Memory B cell (primary cell): Measurements from ENCODE around the gene GALNTL6.
"Not testable (repeated sequence)": the region's sequence is repeated elsewhere in the genome, so short reads cannot be mapped to it uniquely, and the experiment has no call there.

Experiments used
- ATAC-seq: fragments of 150-1000 bp; cut with Tn5 transposase; 2 replicates; pipeline ENCODE4 v1.10.0; 2021; ENCODE audit warnings: low read depth, mild to moderate bottlenecking, moderate library complexity
- DNase-seq, 2 donors: peaks; one replicate each; pipeline ENCODE4 v3.0.0; 2022; ENCODE audit warnings: low spot score in 2 of 2
- H3K27ac Mint-ChIP-seq: one replicate; pipeline ENCODE4 v1.8.0; 2022; ENCODE audit warnings: mild to moderate bottlenecking, moderate library complexity, mixed read lengths
- H3K27me3 Mint-ChIP-seq: one replicate; pipeline ENCODE4 v1.8.0; 2022; ENCODE audit warnings: mixed read lengths
- H3K36me3 Mint-ChIP-seq: one replicate; pipeline ENCODE4 v1.8.0; 2022; ENCODE audit warnings: mild to moderate bottlenecking, mixed read lengths
- H3K4me1 Mint-ChIP-seq: one replicate; pipeline ENCODE4 v1.8.0; 2022; ENCODE audit warnings: mixed read lengths
- H3K4me3 Mint-ChIP-seq: one replicate; pipeline ENCODE4 v1.8.0; 2022; ENCODE audit warnings: mild to moderate bottlenecking, moderate library complexity, mixed read lengths
- H3K9me3 Mint-ChIP-seq: one replicate; pipeline ENCODE4 v1.8.0; 2022; ENCODE audit warnings: mixed read lengths

Gene GALNTL6

GRCh38 chr4:172709376-172709775, 896.2 kb downstream of the GALNTL6 start:
- Mint-ChIP-seq H3K27me3 (no peaks in the 10 kb centered on the region), H3K4me3 (no peak overlapping the region), H3K9me3 (peaks cover 13% of the 10 kb centered on the region), H3K4me1 (no peaks in the 10 kb centered on the region), H3K27ac (no peak overlapping the region), H3K36me3 (no peaks in the 10 kb centered on the region)
- ATAC-seq (no peak), DNase-seq (no peak)

GRCh38 chr4:172716291-172716690, 903.1 kb downstream of the GALNTL6 start:
- Mint-ChIP-seq H3K9me3 (peaks cover 3% of the 10 kb centered on the region), H3K4me1 (no peaks in the 10 kb centered on the region), H3K4me3 (no peak overlapping the region), H3K27ac (no peak overlapping the region), H3K27me3 (no peaks in the 10 kb centered on the region), H3K36me3 (no peaks in the 10 kb centered on the region)
- no peak for ATAC-seq
- DNase-seq = no peak

- Mint-ChIP-seq H3K9me3 (peaks cover 3% of the 10 kb centered on the region), H3K27ac (no peak overlapping the region), H3K4me1 (no peaks in the 10 kb centered on the region), H3K4me3 (no peak overlapping the region), H3K36me3 (no peaks in the 10 kb centered on the region), H3K27me3 (no peaks in the 10 kb centered on the region)
- ATAC-seq = no peak
- no peak for DNase-seq
These were observed 908.5 kb downstream of the GALNTL6 start for GRCh38 chr4:172721659-172722058.

- no peak for ATAC-seq
- H3K27me3 Mint-ChIP-seq = no peaks in the 10 kb centered on the region
- peaks cover 2% of the 10 kb centered on the region for H3K9me3 Mint-ChIP-seq
- H3K36me3 Mint-ChIP-seq = no peaks in the 10 kb centered on the region
- no peak overlapping the region for H3K4me3 Mint-ChIP-seq
- no peaks in the 10 kb centered on the region for H3K4me1 Mint-ChIP-seq
- no peak overlapping the region for H3K27ac Mint-ChIP-seq
- DNase-seq = no peak
These were observed 912.4 kb downstream of the GALNTL6 start for GRCh38 chr4:172725581-172725980.

GRCh38 chr4:172726001-172726423, 912.8 kb downstream of the GALNTL6 start:
- no peak overlapping the region for H3K27ac Mint-ChIP-seq
- ATAC-seq (no peak), DNase-seq (no peak)
- H3K4me1 Mint-ChIP-seq = no peaks in the 10 kb centered on the region
- H3K4me3 Mint-ChIP-seq = no peak overlapping the region
- H3K9me3 Mint-ChIP-seq = peaks cover 2% of the 10 kb centered on the region
- H3K27me3 Mint-ChIP-seq = no peaks in the 10 kb centered on the region
- no peaks in the 10 kb centered on the region for H3K36me3 Mint-ChIP-seq

- Mint-ChIP-seq H3K4me3 (no peak overlapping the region), H3K4me1 (no peaks in the 10 kb centered on the region), H3K36me3 (no peaks in the 10 kb centered on the region), H3K9me3 (peaks cover 11% of the 10 kb centered on the region), H3K27me3 (no peaks in the 10 kb centered on the region), H3K27ac (no peak overlapping the region)
- DNase-seq = no peak
- no peak for ATAC-seq
These were observed 914.4 kb downstream of the GALNTL6 start for GRCh38 chr4:172727631-172728030.

- H3K9me3 Mint-ChIP-seq = peaks cover 28% of the 10 kb centered on the region
- DNase-seq, H3K4me3 Mint-ChIP-seq, H3K36me3 Mint-ChIP-seq, ATAC-seq, H3K4me1 Mint-ChIP-seq, H3K27ac Mint-ChIP-seq, H3K27me3 Mint-ChIP-seq: not testable (repeated sequence)
These were observed 920.4 kb downstream of the GALNTL6 start for GRCh38 chr4:172733645-172734044.

- H3K36me3 Mint-ChIP-seq = no peaks in the 10 kb centered on the region
- ATAC-seq (no peak), DNase-seq (no peak)
- H3K27me3 Mint-ChIP-seq = no peaks in the 10 kb centered on the region
- H3K27ac Mint-ChIP-seq = no peak overlapping the region
- no peaks in the 10 kb centered on the region for H3K4me1 Mint-ChIP-seq
- peaks cover 30% of the 10 kb centered on the region for H3K9me3 Mint-ChIP-seq
- H3K4me3 Mint-ChIP-seq = no peak overlapping the region
These were observed 921.4 kb downstream of the GALNTL6 start for GRCh38 chr4:172734555-172734954.

GRCh38 chr4:172736046-172736445, 922.8 kb downstream of the GALNTL6 start:
- H3K4me3 Mint-ChIP-seq = no peak overlapping the region
- DNase-seq = no peak
- no peak overlapping the region for H3K27ac Mint-ChIP-seq
- no peaks in the 10 kb centered on the region for H3K36me3 Mint-ChIP-seq
- no peaks in the 10 kb centered on the region for H3K27me3 Mint-ChIP-seq
- no peaks in the 10 kb centered on the region for H3K4me1 Mint-ChIP-seq
- peaks cover 31% of the 10 kb centered on the region for H3K9me3 Mint-ChIP-seq
- ATAC-seq = no peak

GRCh38 chr4:172740434-172740833, 927.2 kb downstream of the GALNTL6 start:
- DNase-seq (no peak), ATAC-seq (no peak)
- H3K36me3 Mint-ChIP-seq = no peaks in the 10 kb centered on the region
- H3K27me3 Mint-ChIP-seq = no peaks in the 10 kb centered on the region
- H3K4me1 Mint-ChIP-seq = no peaks in the 10 kb centered on the region
- no peak overlapping the region for H3K4me3 Mint-ChIP-seq
- no peak overlapping the region for H3K27ac Mint-ChIP-seq
- peaks cover 19% of the 10 kb centered on the region for H3K9me3 Mint-ChIP-seq

- Mint-ChIP-seq H3K4me1 (no peaks in the 10 kb centered on the region), H3K4me3 (no peak overlapping the region), H3K36me3 (no peaks in the 10 kb centered on the region), H3K27ac (no peak overlapping the region), H3K27me3 (no peaks in the 10 kb centered on the region), H3K9me3 (peaks cover 4% of the 10 kb centered on the region)
- no peak for DNase-seq
- ATAC-seq = no peak
These were observed 937.7 kb downstream of the GALNTL6 start for GRCh38 chr4:172750910-172751309.

GRCh38 chr4:172751550-172751949, 938.3 kb downstream of the GALNTL6 start:
- no peaks in the 10 kb centered on the region for H3K36me3 Mint-ChIP-seq
- H3K27ac Mint-ChIP-seq = no peak overlapping the region
- peaks cover 4% of the 10 kb centered on the region for H3K9me3 Mint-ChIP-seq
- DNase-seq (no peak), ATAC-seq (no peak)
- H3K4me1 Mint-ChIP-seq = no peaks in the 10 kb centered on the region
- H3K4me3 Mint-ChIP-seq = no peak overlapping the region
- H3K27me3 Mint-ChIP-seq = no peaks in the 10 kb centered on the region

GRCh38 chr4:172758586-172759340, 945.6 kb downstream of the GALNTL6 start:
- DNase-seq (no peak), ATAC-seq (no peak)
- H3K36me3 Mint-ChIP-seq = no peaks in the 10 kb centered on the region
- no peaks in the 10 kb centered on the region for H3K27me3 Mint-ChIP-seq
- H3K27ac Mint-ChIP-seq = no peak overlapping the region
- no peaks in the 10 kb centered on the region for H3K4me1 Mint-ChIP-seq
- H3K4me3 Mint-ChIP-seq = no peak overlapping the region
- H3K9me3 Mint-ChIP-seq = peaks cover 1% of the 10 kb centered on the region

- H3K27me3 Mint-ChIP-seq = no peaks in the 10 kb centered on the region
- H3K4me1 Mint-ChIP-seq = no peaks in the 10 kb centered on the region
- no peak for DNase-seq
- no peaks in the 10 kb centered on the region for H3K9me3 Mint-ChIP-seq
- ATAC-seq = no peak
- H3K36me3 Mint-ChIP-seq = no peaks in the 10 kb centered on the region
- no peak overlapping the region for H3K4me3 Mint-ChIP-seq
- H3K27ac Mint-ChIP-seq = no peak overlapping the region
These were observed 947.3 kb downstream of the GALNTL6 start for GRCh38 chr4:172760512-172760911.

GRCh38 chr4:172762895-172763294, 949.7 kb downstream of the GALNTL6 start:
- Mint-ChIP-seq H3K36me3 (no peaks in the 10 kb centered on the region), H3K4me3 (no peak overlapping the region), H3K4me1 (no peaks in the 10 kb centered on the region), H3K27ac (no peak overlapping the region), H3K9me3 (no peaks in the 10 kb centered on the region), H3K27me3 (no peaks in the 10 kb centered on the region)
- no peak for ATAC-seq
- no peak for DNase-seq
